ENCODE data around the gene SLC24A3. TPM values are rescaled to one million over a fixed set of nuclear protein-coding genes. Genes with fewer than 3 reads are reported as not detected.

SLC24A3 gene
- total and polyA plus RNA-seq, 7 experiments from 2014 or later: 0.58 to 1.0 TPM; not detected in 5

GRCh38 chr20:19320005-19320404, 107.6 kb downstream of the SLC24A3 start:
- intact Hi-C loops (cut with micrococcal nuclease): no loop called here
- H3K36me3 ChIP-seq (ENCODE audit: control insufficient read depth in 2 of 3, insufficient read depth in 3 of 3, low read length in 3 of 3): no peaks in the 10 kb centered on the region
- Mint-ChIP-seq H3K27ac (no peak overlapping the region), H3K36me3 (no peaks in the 10 kb centered on the region), H3K9me3 (peaks cover 0 to 2% (median 0%) of the 10 kb centered on the region in 11 donors), H3K4me1 (peaks cover 0 to 5% (median 2%) of the 10 kb centered on the region in 7 donors), H3K4me3 (no peak overlapping the region), H3K27me3 (peaks cover 0 to 32% (median 4%) of the 10 kb centered on the region in 5 donors)
- ChIA-PET CTCF (no interaction called here), POLR2A (no interaction called here)
- H3K4me1 ChIP-seq (ENCODE audit: control insufficient read depth in 2 of 2, insufficient read depth in 2 of 2, low read length in 2 of 2): no peaks in the 10 kb centered on the region
- H3K27ac ChIP-seq (ENCODE audit: low read depth, low read length): no peak overlapping the region
- H3K9me3 ChIP-seq (ENCODE audit: control insufficient read depth in 2 of 3, low read length in 3 of 3): no peaks in the 10 kb centered on the region
- DNase-seq (no peak), ATAC-seq (peak; percentile 46)
- H3K4me3 ChIP-seq (ENCODE audit: low read length): no peak overlapping the region
- no peaks in the 10 kb centered on the region for H3K27me3 ChIP-seq (ENCODE audit: control insufficient read depth in 2 of 2, insufficient read depth in 2 of 2, low read length in 2 of 2)

- Histone ChIP-seq H3K27ac (ENCODE audit: low read depth, low read length) (no peak overlapping the region), H3K36me3 (ENCODE audit: control insufficient read depth in 2 of 3, insufficient read depth in 3 of 3, low read length in 3 of 3) (no peaks in the 10 kb centered on the region), H3K27me3 (ENCODE audit: control insufficient read depth in 2 of 2, insufficient read depth in 2 of 2, low read length in 2 of 2) (no peaks in the 10 kb centered on the region), H3K9me3 (ENCODE audit: control insufficient read depth in 2 of 3, low read length in 3 of 3) (no peaks in the 10 kb centered on the region), H3K4me1 (ENCODE audit: control insufficient read depth in 2 of 2, insufficient read depth in 2 of 2, low read length in 2 of 2) (no peaks in the 10 kb centered on the region), H3K4me3 (ENCODE audit: low read length) (no peak overlapping the region)
- Mint-ChIP-seq H3K4me1 (peaks cover 0 to 5% (median 2%) of the 10 kb centered on the region in 7 donors), H3K36me3 (no peaks in the 10 kb centered on the region), H3K27me3 (peaks cover 0 to 27% (median 2%) of the 10 kb centered on the region in 5 donors), H3K4me3 (no peak overlapping the region), H3K27ac (no peak overlapping the region), H3K9me3 (peaks cover 0 to 2% (median 0%) of the 10 kb centered on the region in 11 donors)
- ChIA-PET POLR2A (no interaction called here), CTCF (no interaction called here)
- ATAC-seq: no peak
- intact Hi-C loops (cut with micrococcal nuclease): no loop called here
- DNase-seq: no peak
Observed at GRCh38 chr20:19321176-19321575, 108.7 kb downstream of the SLC24A3 start.

DNA sequence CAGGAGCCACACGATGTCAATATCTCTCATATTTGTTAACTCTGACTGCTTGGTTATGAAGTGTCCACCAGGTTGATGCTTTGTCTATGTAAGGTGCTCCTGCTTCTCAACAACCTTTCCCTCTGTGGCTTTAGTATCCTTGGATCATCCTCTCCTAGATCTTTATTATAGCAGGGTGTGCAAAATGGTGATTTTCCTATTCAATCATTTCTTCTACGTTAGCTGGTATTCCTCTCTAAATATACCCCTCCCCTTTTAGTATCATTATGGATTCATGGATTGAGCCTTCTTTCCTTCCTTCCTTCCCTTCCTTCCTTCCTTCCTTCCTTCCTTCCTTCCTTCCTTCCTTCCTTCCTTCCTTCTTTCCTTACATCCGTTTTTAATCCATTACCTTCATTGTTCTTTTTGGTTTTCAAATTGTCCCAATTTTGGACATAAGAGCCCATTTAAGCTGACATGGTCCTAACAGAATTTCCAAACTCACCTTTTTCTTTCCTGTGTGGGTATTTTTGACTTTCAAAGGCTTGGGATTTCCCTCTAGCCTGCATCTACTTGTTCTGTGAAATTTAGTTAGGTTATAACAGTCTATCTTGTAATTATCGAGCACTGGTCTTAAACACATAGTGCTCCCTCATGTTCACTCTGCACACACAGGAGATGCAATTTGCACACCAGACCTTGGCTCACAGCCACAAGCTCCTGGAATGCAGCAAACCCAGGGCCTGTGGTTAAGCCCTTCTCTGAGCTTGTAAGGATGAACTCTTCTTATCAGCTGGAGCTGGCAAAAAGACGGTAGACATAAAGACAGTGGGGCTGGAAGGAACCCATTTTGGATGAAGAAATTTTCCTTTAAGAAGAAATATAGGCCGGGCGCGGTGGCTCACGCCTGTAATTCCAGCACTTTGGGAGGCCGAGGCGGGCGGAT, 109.9 kb downstream of the SLC24A3 start:
- CTCF ChIA-PET: no interaction called here
- H3K27ac ChIP-seq (ENCODE audit: low read depth, low read length): no peak overlapping the region
- H3K4me3 ChIP-seq (ENCODE audit: low read length): no peak overlapping the region
- no peaks in the 10 kb centered on the region for H3K36me3 ChIP-seq (ENCODE audit: control insufficient read depth in 2 of 3, insufficient read depth in 3 of 3, low read length in 3 of 3)
- Mint-ChIP-seq H3K27me3 (peaks cover 0 to 33% (median 4%) of the 10 kb centered on the region in 5 donors), H3K36me3 (no peaks in the 10 kb centered on the region), H3K4me3 (no peak overlapping the region), H3K27ac (no peak overlapping the region), H3K4me1 (peaks cover 0 to 4% (median under 1%) of the 10 kb centered on the region in 7 donors), H3K9me3 (peaks cover 0 to 2% (median 0%) of the 10 kb centered on the region in 11 donors)
- no peaks in the 10 kb centered on the region for H3K27me3 ChIP-seq (ENCODE audit: control insufficient read depth in 2 of 2, insufficient read depth in 2 of 2, low read length in 2 of 2)
- H3K9me3 ChIP-seq (ENCODE audit: control insufficient read depth in 2 of 3, low read length in 3 of 3): no peaks in the 10 kb centered on the region
- no peaks in the 10 kb centered on the region for H3K4me1 ChIP-seq (ENCODE audit: control insufficient read depth in 2 of 2, insufficient read depth in 2 of 2, low read length in 2 of 2)
- intact Hi-C loops (cut with micrococcal nuclease): no loop called here
- POLR2A ChIA-PET: no interaction called here
- ATAC-seq (no peak), DNase-seq (no peak)

- H3K9me3 ChIP-seq (ENCODE audit: control insufficient read depth in 2 of 3, low read length in 3 of 3): no peaks in the 10 kb centered on the region
- no peaks in the 10 kb centered on the region for H3K27me3 ChIP-seq (ENCODE audit: control insufficient read depth in 2 of 2, insufficient read depth in 2 of 2, low read length in 2 of 2)
- no peak for ATAC-seq
- H3K4me3 ChIP-seq (ENCODE audit: low read length): no peak overlapping the region
- ChIA-PET CTCF (no interaction called here), POLR2A (no interaction called here)
- intact Hi-C loops (cut with micrococcal nuclease): no loop called here
- no peaks in the 10 kb centered on the region for H3K4me1 Mint-ChIP-seq
- peaks cover 0 to 35% (median 13%) of the 10 kb centered on the region in 5 donors for H3K27me3 Mint-ChIP-seq
- H3K4me3 Mint-ChIP-seq: no peak overlapping the region
- no peaks in the 10 kb centered on the region for H3K36me3 ChIP-seq (ENCODE audit: control insufficient read depth in 2 of 3, insufficient read depth in 3 of 3, low read length in 3 of 3)
- H3K4me1 ChIP-seq (ENCODE audit: control insufficient read depth in 2 of 2, insufficient read depth in 2 of 2, low read length in 2 of 2): no peaks in the 10 kb centered on the region
- peaks cover 0 to 11% (median 0%) of the 10 kb centered on the region in 11 donors for H3K9me3 Mint-ChIP-seq
- no peak overlapping the region for H3K27ac Mint-ChIP-seq
- H3K36me3 Mint-ChIP-seq: no peaks in the 10 kb centered on the region
- H3K27ac ChIP-seq (ENCODE audit: low read depth, low read length): no peak overlapping the region
- no peak for DNase-seq
Observed at GRCh38 chr20:19327401-19327800, 115.0 kb downstream of the SLC24A3 start.

DNA sequence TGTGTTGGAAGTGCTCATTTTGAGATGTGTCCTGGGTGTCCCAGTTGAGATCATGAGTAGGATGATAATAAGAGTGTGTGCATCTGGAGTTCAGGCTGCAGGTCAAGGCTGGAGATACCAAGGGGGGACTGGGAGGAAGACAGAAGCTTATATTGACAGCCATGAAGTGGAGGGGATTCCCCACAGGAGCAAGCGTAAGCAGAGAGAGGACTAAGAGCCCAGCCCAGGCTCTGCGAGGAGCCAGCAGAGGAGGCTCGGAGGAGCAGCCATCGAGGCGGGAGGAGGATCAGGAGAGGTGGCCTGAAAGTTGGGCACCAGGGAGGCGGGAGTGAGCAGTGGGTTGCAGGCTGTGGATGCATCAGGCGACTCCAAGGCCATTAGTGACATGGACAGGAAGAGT, 116.2 kb downstream of the SLC24A3 start:
- Histone ChIP-seq H3K4me3 (ENCODE audit: low read length) (no peak overlapping the region), H3K9me3 (ENCODE audit: control insufficient read depth in 2 of 3, low read length in 3 of 3) (no peaks in the 10 kb centered on the region), H3K36me3 (ENCODE audit: control insufficient read depth in 2 of 3, insufficient read depth in 3 of 3, low read length in 3 of 3) (no peaks in the 10 kb centered on the region), H3K4me1 (ENCODE audit: control insufficient read depth in 2 of 2, insufficient read depth in 2 of 2, low read length in 2 of 2) (no peaks in the 10 kb centered on the region), H3K27me3 (ENCODE audit: control insufficient read depth in 2 of 2, insufficient read depth in 2 of 2, low read length in 2 of 2) (no peaks in the 10 kb centered on the region), H3K27ac (ENCODE audit: low read depth, low read length) (no peak overlapping the region)
- peaks cover 0 to 11% (median 0%) of the 10 kb centered on the region in 11 donors for H3K9me3 Mint-ChIP-seq
- ChIA-PET CTCF (no interaction called here), POLR2A (no interaction called here)
- intact Hi-C loops (cut with micrococcal nuclease): no loop called here
- H3K4me1 Mint-ChIP-seq: no peaks in the 10 kb centered on the region
- H3K4me3 Mint-ChIP-seq: peak overlapping the region in 1 of 10 donors; percentile 55
- no peak for DNase-seq
- ATAC-seq: no peak
- H3K27ac Mint-ChIP-seq: no peak overlapping the region
- no peaks in the 10 kb centered on the region for H3K36me3 Mint-ChIP-seq
- H3K27me3 Mint-ChIP-seq: peaks cover 0 to 44% (median 15%) of the 10 kb centered on the region in 5 donors

GRCh38 chr20:19330038-19330437, 117.6 kb downstream of the SLC24A3 start:
- intact Hi-C loops (cut with micrococcal nuclease): no loop called here
- DNase-seq (no peak), ATAC-seq (no peak)
- Histone ChIP-seq H3K36me3 (ENCODE audit: control insufficient read depth in 2 of 3, insufficient read depth in 3 of 3, low read length in 3 of 3) (no peaks in the 10 kb centered on the region), H3K27me3 (ENCODE audit: control insufficient read depth in 2 of 2, insufficient read depth in 2 of 2, low read length in 2 of 2) (no peaks in the 10 kb centered on the region), H3K4me3 (ENCODE audit: low read length) (no peak overlapping the region), H3K27ac (ENCODE audit: low read depth, low read length) (no peak overlapping the region), H3K9me3 (ENCODE audit: control insufficient read depth in 2 of 3, low read length in 3 of 3) (no peaks in the 10 kb centered on the region), H3K4me1 (ENCODE audit: control insufficient read depth in 2 of 2, insufficient read depth in 2 of 2, low read length in 2 of 2) (no peaks in the 10 kb centered on the region)
- ChIA-PET POLR2A (no interaction called here), CTCF (no interaction called here)
- H3K27me3 Mint-ChIP-seq: peaks cover 0 to 39% (median 16%) of the 10 kb centered on the region in 5 donors
- H3K36me3 Mint-ChIP-seq: no peaks in the 10 kb centered on the region
- no peaks in the 10 kb centered on the region for H3K4me1 Mint-ChIP-seq
- no peak overlapping the region for H3K4me3 Mint-ChIP-seq
- peaks cover 0 to 11% (median 0%) of the 10 kb centered on the region in 11 donors for H3K9me3 Mint-ChIP-seq
- no peak overlapping the region for H3K27ac Mint-ChIP-seq

DNA sequence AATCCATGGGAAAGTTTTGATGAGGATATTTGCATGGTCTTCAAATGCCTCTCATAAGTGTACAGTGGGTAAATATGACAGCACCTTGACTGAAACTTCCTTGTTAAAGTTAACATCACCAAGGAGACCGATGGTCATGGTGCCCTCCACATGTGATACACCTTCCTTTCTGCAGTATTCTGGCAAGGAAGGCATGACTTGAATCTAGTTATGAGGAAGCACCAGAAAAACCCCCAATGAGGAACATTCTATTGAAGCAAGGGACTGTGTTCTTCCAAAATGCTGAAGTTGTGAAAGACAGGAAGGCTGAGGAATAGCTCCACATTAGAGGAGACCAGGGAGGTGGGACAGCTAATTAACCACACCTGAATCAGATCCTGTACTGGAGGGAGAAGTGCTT, 118.3 kb downstream of the SLC24A3 start:
- no peak overlapping the region for H3K27ac ChIP-seq (ENCODE audit: low read depth, low read length)
- intact Hi-C loops (cut with micrococcal nuclease): no loop called here
- Mint-ChIP-seq H3K36me3 (no peaks in the 10 kb centered on the region), H3K9me3 (peaks cover 0 to 11% (median 0%) of the 10 kb centered on the region in 11 donors), H3K4me3 (no peak overlapping the region), H3K27ac (no peak overlapping the region), H3K27me3 (peaks cover 0 to 39% (median 16%) of the 10 kb centered on the region in 5 donors), H3K4me1 (no peaks in the 10 kb centered on the region)
- POLR2A ChIA-PET: no interaction called here
- H3K4me3 ChIP-seq (ENCODE audit: low read length): no peak overlapping the region
- no peaks in the 10 kb centered on the region for H3K27me3 ChIP-seq (ENCODE audit: control insufficient read depth in 2 of 2, insufficient read depth in 2 of 2, low read length in 2 of 2)
- no peak for DNase-seq
- peak; percentile 20 for ATAC-seq
- no peaks in the 10 kb centered on the region for H3K4me1 ChIP-seq (ENCODE audit: control insufficient read depth in 2 of 2, insufficient read depth in 2 of 2, low read length in 2 of 2)
- H3K36me3 ChIP-seq (ENCODE audit: control insufficient read depth in 2 of 3, insufficient read depth in 3 of 3, low read length in 3 of 3): no peaks in the 10 kb centered on the region
- H3K9me3 ChIP-seq (ENCODE audit: control insufficient read depth in 2 of 3, low read length in 3 of 3): no peaks in the 10 kb centered on the region
- CTCF ChIA-PET: no interaction called here

Measured in naive thymus-derived CD4-positive, alpha-beta T cell (primary cell).